Heart left ventricle (tissue), 16 donors: Measurements from ENCODE around the gene ATP1A4. TPM values are rescaled to one million over a fixed set of nuclear protein-coding genes. Genes with fewer than 3 reads are reported as not detected.
A peak's percentile ranks its signal among the peaks of the same experiment; 100 is the strongest.

Experiments used
- ATAC-seq, 4 donors: fragments of 200-7000 bp; cut with Tn5 transposase; one replicate each; pipeline ENCODE4 v1.9.1; 2020 to 2022; ENCODE audit warnings: moderate library complexity in 4 of 4, mild to moderate bottlenecking in 3 of 4, moderate number of reproducible peaks in 1 of 4
- DNase-seq, 5 donors: peaks; one replicate each; pipeline ENCODE4 v3.0.0-alpha.2; 2020
- H3K27ac ChIP-seq, 12 donors: fragments of 200-600 bp; sonication (generic) in 4 of 12; one replicate each; pipeline versions ENCODE4 v1.5.0 to v1.8.0; 2016 to 2022; ENCODE audit warnings: mild to moderate bottlenecking in 2 of 12
- H3K27me3 ChIP-seq, 9 donors: fragments of 200-600 bp; sonication (generic) in 2 of 9; one replicate each; pipeline versions ENCODE4 v1.5.1 to v1.8.0; 2016 to 2022; ENCODE audit warnings: mild to moderate bottlenecking in 3 of 9
- H3K36me3 ChIP-seq, 9 donors: fragments of 200-600 bp; sonication (generic) in 2 of 9; one replicate each; pipeline versions ENCODE4 v1.5.0 to v1.8.0; 2018 to 2022; ENCODE audit warnings: mild to moderate bottlenecking in 2 of 9
- H3K4me1 ChIP-seq, 12 donors: fragments of 200-600 bp; sonication (generic) in 4 of 12; one replicate each; pipeline versions ENCODE4 v1.5.0 to v1.8.0; 2016 to 2022; ENCODE audit warnings: mild to moderate bottlenecking in 3 of 12
- H3K4me3 ChIP-seq, 12 donors: fragments of 200-600 bp; sonication (generic) in 4 of 12; one replicate each; pipeline versions ENCODE4 v1.5.0 to v1.8.0; 2017 to 2022; ENCODE audit warnings: mild to moderate bottlenecking in 9 of 12, moderate library complexity in 4 of 12
- H3K9me3 ChIP-seq, 12 donors: fragments of 200-600 bp; sonication (generic) in 4 of 12; one replicate each; pipeline versions ENCODE4 v1.5.0 to v1.8.0; 2016 to 2022; ENCODE audit warnings: mild to moderate bottlenecking in 1 of 12
- POLR2A ChIP-seq, 2 donors: fragments of 450-650 bp; IDR thresholded peaks; one replicate each; pipeline ENCODE4 v1.6.1; 2017; ENCODE audit warnings: antibody characterized with exemption in 2 of 2, mild to moderate bottlenecking in 2 of 2, moderate library complexity in 2 of 2
- WGBS, 4 donors: extraction: QIAGEN DNeasy Blood & Tissue Kit in 2 of 4; methylation state at CpG; one replicate each; pipeline versions ENCODE4 v1.1.5 to v1.1.7; 2013 to 2018; 5-methylcytosine and 5-hydroxymethylcytosine counted together
- intact Hi-C, 10 donors: fragments of 100-400 bp; cut with DNase I; formaldehyde crosslinking; loops; one replicate each; pipeline versions ENCODE4 v1.11.1 to v1.14.2; 2022
- polyA plus RNA-seq, 2 donors: library from polyadenylated mRNA; stranded (reverse); fragments of 200-250 nt; gene quantifications; one replicate each; pipeline ENCODE4 v1.2.3, GENCODE V29; 2013
- total RNA-seq, 9 donors: library from RNA; depleted of rRNA in 2 of 9; stranded (reverse); fragments of >200 nt in 2 of 9; fragmentation: NEBNext Ultra II Directional in 3 of 9; extraction: Animal tissue kit (Norgen Biotek cat#: 25700) in 3 of 9; gene quantifications; one replicate each; pipeline versions ENCODE4 v1.1.0 to v1.2.4, GENCODE V29; 2016 to 2023
- TF ChIP-seq, protein P1 (sequence below), 12 donors: fragments of 200-600 bp; sonication (generic) in 4 of 12; IDR thresholded peaks; one replicate each; pipeline versions ENCODE4 v1.5.0 to v1.8.0; 2018 to 2022; ENCODE audit warnings: antibody characterized with exemption in 12 of 12, mild to moderate bottlenecking in 5 of 12
- donor health status: ischemic (EF 13 %, LVEDD 7.1; RV severe dilation, severe dysfunction).
- donor health status: healthy with polysubstance abuse.
- donor health status: DM: no; HTN: yes; CAD: no.
- donor health status: DM: no; HTN: no; CAD: no.
- donor health status: ischemic (EF 25% LVEDD 6.9; RV normal size, moderate dysfunction).
- donor health status: ischemic (EF 25% LVEDD 5.7; RV mildly dilated, moderate dysfunction).
- donor health status: healthy.
- donor health status: DM: yes; HTN: yes; CAD: no.
- donor health status: ischemic (EF 35%, LVEDD 5.7; RV mildly dilated, moderate dysfunction).
- donor health status: nonischemic (EF 11% LVEDD 7.7; RV severe dilation, severe dysfunction).
- donor health status: DM: yes; HTN: yes; CAD: no.
- donor health status: PGD.
- donor health status: ischemic (EF 29% LVEDD 5.4; RV normal size, mild dysfunction).
- donor health status: nonischemic (EF 23%, LVEDD 6.1; RV moderate dilation, normal function).

The ATP1A4 gene
- total and polyA plus RNA-seq, 11 donors: 0.09 to 1.3 (median 0.25) TPM; not detected in 6

DNA sequence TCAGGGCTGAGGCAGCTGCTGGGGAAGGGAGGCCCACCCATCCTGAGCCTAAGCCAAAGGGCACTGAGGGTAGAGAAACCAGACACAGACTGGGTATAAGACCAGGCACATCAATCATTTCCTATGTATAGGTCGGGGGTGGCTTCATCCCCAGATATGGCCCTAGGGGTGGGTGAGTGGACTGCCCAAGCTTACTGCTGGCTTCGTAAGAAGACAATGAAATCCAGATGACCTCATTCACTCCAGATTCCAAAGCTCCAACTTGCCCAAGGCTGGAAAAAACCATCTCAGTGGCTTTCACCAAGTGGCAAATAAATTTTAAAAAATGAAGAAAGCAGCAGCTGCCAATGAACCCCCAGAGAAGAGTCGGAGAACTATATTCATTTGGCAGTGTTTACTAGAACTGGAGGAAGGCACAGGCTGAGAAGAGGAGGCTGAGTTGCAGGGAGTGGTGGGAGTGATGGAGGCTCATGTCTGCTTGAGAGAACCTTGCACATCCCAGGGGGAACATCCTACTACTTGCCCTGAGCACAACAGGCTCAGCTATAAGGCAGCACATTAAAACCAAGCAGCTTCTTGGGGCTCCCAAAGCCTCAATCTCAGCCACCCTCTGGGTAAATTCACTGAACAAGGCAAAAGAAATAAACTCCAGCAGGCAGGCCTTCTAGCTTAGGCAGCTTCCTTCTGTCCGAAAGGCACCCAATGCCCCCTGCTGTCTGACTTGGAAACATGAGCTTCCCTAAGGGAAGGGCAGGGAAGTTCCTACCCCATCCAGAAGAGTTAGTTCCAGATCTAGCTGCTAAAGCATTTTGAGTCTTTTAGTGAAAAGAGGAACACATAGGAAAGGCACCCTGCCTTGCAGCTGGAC lies 67.9 kb downstream of the ATP1A4 start:
- intact Hi-C loops: loop anchor here in 8 of 10 donors (1.0 to 5.0 kb wide), 6 partner anchors 26 to 118 kb away; partner anchors contain the start of gene CASQ1 (in 1 of the 8)
- Histone ChIP-seq H3K4me1 (peaks cover 3 to 51% (median 32%) of the 10 kb centered on the region in 12 donors), H3K27me3 (no peaks in the 10 kb centered on the region), H3K36me3 (peaks cover 0 to 100% (median 94%) of the 10 kb centered on the region in 9 donors), H3K9me3 (no peaks in the 10 kb centered on the region), H3K4me3 (no peak overlapping the region), H3K27ac (peak overlapping the region; percentile 17 to 80 (median 56))
- WGBS, 4 donors: 29 to 39% (median 32%) methylated on average over 4 of the region's 4 CpGs
- peak in 4 of 5 donors; percentile 55 to 67 (median 64) for DNase-seq
- no peak for TF ChIP-seq POLR2A (IDR thresholded peaks at IDR 0.05)
- TF ChIP-seq, protein P1, sequence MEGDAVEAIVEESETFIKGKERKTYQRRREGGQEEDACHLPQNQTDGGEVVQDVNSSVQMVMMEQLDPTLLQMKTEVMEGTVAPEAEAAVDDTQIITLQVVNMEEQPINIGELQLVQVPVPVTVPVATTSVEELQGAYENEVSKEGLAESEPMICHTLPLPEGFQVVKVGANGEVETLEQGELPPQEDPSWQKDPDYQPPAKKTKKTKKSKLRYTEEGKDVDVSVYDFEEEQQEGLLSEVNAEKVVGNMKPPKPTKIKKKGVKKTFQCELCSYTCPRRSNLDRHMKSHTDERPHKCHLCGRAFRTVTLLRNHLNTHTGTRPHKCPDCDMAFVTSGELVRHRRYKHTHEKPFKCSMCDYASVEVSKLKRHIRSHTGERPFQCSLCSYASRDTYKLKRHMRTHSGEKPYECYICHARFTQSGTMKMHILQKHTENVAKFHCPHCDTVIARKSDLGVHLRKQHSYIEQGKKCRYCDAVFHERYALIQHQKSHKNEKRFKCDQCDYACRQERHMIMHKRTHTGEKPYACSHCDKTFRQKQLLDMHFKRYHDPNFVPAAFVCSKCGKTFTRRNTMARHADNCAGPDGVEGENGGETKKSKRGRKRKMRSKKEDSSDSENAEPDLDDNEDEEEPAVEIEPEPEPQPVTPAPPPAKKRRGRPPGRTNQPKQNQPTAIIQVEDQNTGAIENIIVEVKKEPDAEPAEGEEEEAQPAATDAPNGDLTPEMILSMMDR (IDR thresholded peaks at IDR 0.05): peak; percentile 49 to 78 (median 69)
- peak; percentile 52 to 87 (median 82) for ATAC-seq

DNA sequence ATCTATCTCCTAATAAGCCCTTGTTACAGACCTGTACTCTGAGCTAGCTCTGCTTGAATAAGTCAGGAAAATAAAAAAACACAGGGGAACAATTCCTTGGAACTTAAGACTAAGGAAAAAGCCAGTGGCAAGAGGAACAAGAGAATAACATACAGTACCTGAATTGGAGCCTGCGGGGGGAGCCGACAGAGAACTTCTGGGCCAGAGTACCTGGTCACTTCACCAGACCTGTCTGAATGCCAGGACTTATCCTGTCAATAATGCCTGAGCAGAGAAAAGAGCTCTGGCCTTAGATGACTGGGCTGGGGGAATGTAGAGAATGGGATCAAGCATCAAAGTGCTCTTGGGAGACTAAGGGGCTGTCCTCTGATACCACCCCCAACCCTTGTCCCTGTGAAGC lies 68.9 kb downstream of the ATP1A4 start:
- peaks cover 0 to 100% (median 94%) of the 10 kb centered on the region in 9 donors for H3K36me3 ChIP-seq
- peak overlapping the region in 9 of 12 donors; percentile 45 to 80 (median 57) for H3K27ac ChIP-seq
- no peak for ATAC-seq
- no peaks in the 10 kb centered on the region for H3K27me3 ChIP-seq
- no peak for DNase-seq
- no peak overlapping the region for H3K4me3 ChIP-seq
- WGBS, 4 donors: 72 to 77% (median 73%) methylated on average over 2 of the region's 2 CpGs
- no peaks in the 10 kb centered on the region for H3K9me3 ChIP-seq
- TF ChIP-seq, protein P1 (IDR thresholded peaks at IDR 0.05): no peak
- no peak for TF ChIP-seq POLR2A (IDR thresholded peaks at IDR 0.05)
- peaks cover 3 to 51% (median 32%) of the 10 kb centered on the region in 12 donors for H3K4me1 ChIP-seq
- intact Hi-C loops: loop anchor here in 3 of 10 donors (2.0 to 10.0 kb wide), 3 partner anchors 28 to 120 kb away; no protein-coding TSS in a partner anchor

DNA sequence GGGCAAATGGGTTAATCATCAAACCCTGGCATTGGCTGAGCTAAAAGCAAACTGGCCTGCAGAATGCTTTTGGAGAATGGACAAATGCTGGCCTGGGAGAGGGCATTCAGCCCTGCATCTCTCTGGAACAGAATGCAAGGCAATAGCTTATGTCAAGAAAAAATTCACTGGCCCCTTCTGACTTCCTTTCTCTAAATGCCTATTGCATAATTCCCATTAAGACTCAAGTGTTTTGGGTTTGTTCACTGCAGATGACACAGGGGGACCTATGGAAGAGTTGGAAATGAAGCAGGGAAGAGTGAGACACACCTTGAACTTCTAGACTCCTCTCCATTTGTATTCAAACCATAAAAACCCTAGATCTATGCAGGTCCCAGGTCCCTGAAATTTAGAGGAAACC lies 69.7 kb downstream of the ATP1A4 start:
- Histone ChIP-seq H3K4me3 (no peak overlapping the region), H3K27ac (peak overlapping the region in 4 of 12 donors; percentile 49 to 80 (median 69)), H3K9me3 (no peaks in the 10 kb centered on the region), H3K4me1 (peaks cover 3 to 45% (median 29%) of the 10 kb centered on the region in 12 donors), H3K36me3 (peaks cover 0 to 100% (median 94%) of the 10 kb centered on the region in 9 donors), H3K27me3 (no peaks in the 10 kb centered on the region)
- TF ChIP-seq, protein P1 (IDR thresholded peaks at IDR 0.05): no peak
- no peak for TF ChIP-seq POLR2A (IDR thresholded peaks at IDR 0.05)
- intact Hi-C loops: loop anchor here in 3 of 10 donors (2.0 to 10.0 kb wide), 3 partner anchors 28 to 120 kb away; no protein-coding TSS in a partner anchor
- ATAC-seq (no peak), DNase-seq (no peak)

DNA sequence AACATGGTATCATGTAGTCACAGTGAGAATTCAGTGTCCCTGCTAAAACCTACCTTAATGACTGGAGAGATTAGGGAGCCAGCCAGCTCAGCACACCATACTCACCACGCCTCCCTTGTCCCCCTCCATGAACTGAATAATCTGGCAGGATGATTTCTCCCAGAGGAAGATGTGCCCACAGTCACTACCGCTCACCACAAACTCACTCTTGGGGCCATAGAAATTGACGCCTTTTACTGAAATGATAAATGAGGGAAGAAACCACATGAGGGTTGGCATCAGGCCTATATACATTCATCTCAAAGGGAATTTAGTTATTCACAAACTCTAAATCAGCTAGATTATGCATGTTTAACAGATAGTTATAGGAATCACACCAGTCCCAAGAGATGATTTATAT lies 71.1 kb downstream of the ATP1A4 start:
- DNase-seq (no peak), ATAC-seq (no peak)
- Histone ChIP-seq H3K27ac (no peak overlapping the region), H3K27me3 (no peaks in the 10 kb centered on the region), H3K9me3 (no peaks in the 10 kb centered on the region), H3K4me3 (no peak overlapping the region), H3K36me3 (peaks cover 0 to 100% (median 94%) of the 10 kb centered on the region in 9 donors), H3K4me1 (peaks cover 3 to 42% (median 28%) of the 10 kb centered on the region in 12 donors)
- intact Hi-C loops: loop anchor here in 1 of 10 donors (10.0 kb wide), 1 partner anchor 118 kb away; no protein-coding TSS in a partner anchor
- 85 to 91% (median 86%) methylated on average over 3 of the region's 3 CpGs for WGBS, 4 donors
- TF ChIP-seq, protein P1 (IDR thresholded peaks at IDR 0.05): no peak
- no peak for TF ChIP-seq POLR2A (IDR thresholded peaks at IDR 0.05)
